Retinal pigment epithelial cell (primary cell): ENCODE measurements around the gene DPYSL4.

Experiments used
- DNase-seq: peaks from one replicate; pipeline ENCODE4 v3.0.0-alpha.2; 2010; ENCODE audit warnings: low read depth
- H3K4me3 ChIP-seq: 2 replicates; pipeline ENCODE4 v1.5.1; 2011; ENCODE audit warnings: mild to moderate bottlenecking, low read length, control low read depth, moderate library complexity
- CTCF ChIP-seq: conservative IDR thresholded peaks from 2 replicates; pipeline ENCODE4 v1.5.1; 2011; ENCODE audit warnings: low read depth, low read length, control low read depth, inconsistent platforms

Gene DPYSL4

GRCh38 chr10:132229834-132230556 is 43.2 kb downstream of the DPYSL4 start:
- no peak for TF ChIP-seq CTCF
- H3K4me3 ChIP-seq = peak overlapping the region; percentile 27
- DNase-seq = no peak

GRCh38 chr10:132230557-132231210 is 43.9 kb downstream of the DPYSL4 start:
- TF ChIP-seq CTCF = no peak
- no peak for DNase-seq
- H3K4me3 ChIP-seq = no peak overlapping the region

DNA sequence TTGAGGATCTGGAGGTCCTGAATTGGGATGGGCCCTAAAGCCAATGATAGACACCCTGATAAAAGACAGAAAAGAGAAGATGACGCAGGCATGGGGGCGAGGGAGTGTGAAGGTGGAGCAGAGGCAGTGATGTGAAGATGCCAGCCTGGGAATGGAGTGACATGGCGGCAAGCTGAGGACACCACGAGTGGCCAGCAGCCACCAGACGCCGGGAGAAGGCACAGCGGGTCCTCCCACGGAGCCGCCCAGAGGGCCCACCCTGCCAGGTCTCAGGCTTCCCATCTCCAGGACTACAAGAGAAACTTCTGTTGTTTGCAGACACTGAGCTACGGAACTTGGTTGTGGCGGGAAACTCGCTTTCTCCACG is 44.9 kb downstream of the DPYSL4 start:
- no peak for TF ChIP-seq CTCF
- no peak for DNase-seq
- no peak overlapping the region for H3K4me3 ChIP-seq

DNA sequence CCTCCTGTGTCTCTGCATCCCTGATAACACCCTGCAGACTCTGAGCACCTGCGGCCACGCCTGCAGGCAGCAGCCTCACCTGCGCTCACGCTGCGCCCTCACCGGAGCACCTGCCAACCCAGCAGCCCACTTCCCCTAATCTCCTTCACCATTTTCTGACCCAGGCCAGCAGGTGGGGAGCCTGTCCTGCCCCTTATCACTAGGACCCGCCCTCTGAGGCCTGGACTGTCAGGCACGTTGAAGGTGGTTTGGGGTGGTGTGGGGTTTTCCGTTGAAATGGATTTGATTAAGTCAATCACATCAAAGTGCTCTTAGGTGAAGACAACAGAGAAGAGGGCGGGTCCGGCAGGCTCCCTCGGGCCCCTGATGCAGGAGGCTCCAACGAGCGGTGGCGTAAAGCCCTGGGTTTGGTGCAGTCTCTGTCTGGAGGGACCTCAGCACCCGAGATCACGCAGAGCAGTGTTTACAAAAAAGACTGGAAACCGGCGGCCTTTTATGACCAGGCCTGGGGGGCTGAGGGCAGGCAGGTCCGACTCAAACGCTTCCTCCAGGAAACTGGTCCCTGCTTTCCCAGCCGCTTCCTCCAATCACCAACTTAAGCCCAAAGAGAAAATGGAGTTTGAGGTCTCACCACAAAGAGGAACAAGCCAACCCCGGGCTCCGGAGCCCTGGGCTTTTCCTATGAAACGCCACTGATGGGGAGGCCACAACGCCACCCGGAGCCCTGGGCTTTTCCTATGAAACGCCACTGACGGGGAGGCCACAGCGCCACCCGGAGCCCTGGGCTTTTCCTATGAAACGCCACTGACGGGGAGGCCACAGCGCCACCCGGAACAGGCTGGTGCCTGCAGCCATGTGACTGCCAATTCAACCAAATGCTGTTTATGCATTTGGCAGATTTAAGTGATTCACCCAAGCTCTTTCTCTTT is 45.5 kb downstream of the DPYSL4 start:
- no peak for DNase-seq
- no peak overlapping the region for H3K4me3 ChIP-seq
- no peak for TF ChIP-seq CTCF

DNA sequence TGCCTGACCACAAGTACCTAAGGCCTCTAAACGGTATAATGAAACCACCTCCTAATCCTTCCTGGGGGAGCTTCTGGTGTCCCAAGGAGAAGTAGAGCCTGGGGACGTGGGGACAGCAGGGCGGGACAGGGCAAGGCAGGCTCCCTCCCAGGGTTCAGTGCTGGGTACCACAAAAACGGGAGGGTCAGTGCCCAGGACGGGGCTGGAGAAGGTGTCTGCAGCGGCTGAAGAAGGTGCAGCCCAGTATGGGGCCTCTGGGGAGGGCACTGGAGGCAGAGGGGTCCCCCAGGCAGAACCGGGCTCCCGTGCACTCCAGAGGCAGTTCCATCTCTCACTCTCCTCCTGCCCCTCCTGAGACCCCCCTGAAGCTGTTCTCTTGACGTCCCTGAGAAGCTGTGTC is 46.2 kb downstream of the DPYSL4 start:
- H3K4me3 ChIP-seq = no peak overlapping the region
- DNase-seq = no peak
- TF ChIP-seq CTCF = no peak

- TF ChIP-seq CTCF = no peak
- no peak overlapping the region for H3K4me3 ChIP-seq
- no peak for DNase-seq
Measured at GRCh38 chr10:132233501-132234085, 46.8 kb downstream of the DPYSL4 start.
